H9 (cell line): ENCODE measurements around the gene ANKH. TPM values are rescaled to one million over a fixed set of nuclear protein-coding genes. Genes with fewer than 3 reads are reported as not detected.

ENCODE experiments used
- DNase-seq: peaks from one replicate; pipeline ENCODE4 v3.0.0-alpha.2; 2017
- H2AFZ ChIP-seq: one replicate; pipeline ENCODE4 v1.6.1; 2013; ENCODE audit warnings: mild to moderate bottlenecking, low read length, control low read depth, moderate library complexity
- H2AK5ac ChIP-seq: 2 replicates; pipeline ENCODE4 v1.6.1; 2013; ENCODE audit warnings: low read length, control low read depth, mixed read lengths; ENCODE audit not compliant: insufficient read length
- H2BK120ac ChIP-seq: one replicate; pipeline ENCODE4 v1.6.1; 2013; ENCODE audit warnings: low read depth, mild to moderate bottlenecking, low read length, control low read depth, inconsistent platforms; ENCODE audit not compliant: poor library complexity, severe bottlenecking
- H2BK12ac ChIP-seq: 2 replicates; pipeline ENCODE4 v1.6.1; 2013; ENCODE audit warnings: low read length, control low read depth, mixed read lengths, low read depth; ENCODE audit not compliant: insufficient read length
- H2BK15ac ChIP-seq: 2 replicates; pipeline ENCODE4 v1.6.1; 2013; ENCODE audit warnings: low read depth, low read length, control low read depth
- H2BK20ac ChIP-seq: one replicate; pipeline ENCODE4 v1.6.1; 2013; ENCODE audit warnings: low read depth, mild to moderate bottlenecking, low read length, control low read depth, inconsistent platforms; ENCODE audit not compliant: poor library complexity, severe bottlenecking
- H2BK5ac ChIP-seq: 2 replicates; pipeline ENCODE4 v1.6.1; 2013; ENCODE audit warnings: low read length, control low read depth, mixed read lengths; ENCODE audit not compliant: insufficient read length
- H3K14ac ChIP-seq: 2 replicates; pipeline ENCODE4 v1.6.1; 2013; ENCODE audit warnings: low read length, control low read depth; ENCODE audit not compliant: insufficient read depth
- H3K18ac ChIP-seq: 2 replicates; pipeline ENCODE4 v1.6.1; 2013; ENCODE audit warnings: low read depth, mild to moderate bottlenecking, mixed read lengths, low read length, control low read depth; ENCODE audit not compliant: insufficient read length
- H3K23ac ChIP-seq: 2 replicates; pipeline ENCODE4 v1.6.1; 2013; ENCODE audit warnings: low read length, control low read depth, mixed read lengths, low read depth; ENCODE audit not compliant: insufficient read length
- H3K23me2 ChIP-seq: 2 replicates; pipeline ENCODE4 v1.6.1; 2013; ENCODE audit warnings: low read depth, mild to moderate bottlenecking, mixed read lengths, low read length, control low read depth; ENCODE audit not compliant: insufficient read length, poor library complexity, severe bottlenecking
- H3K27ac ChIP-seq: 2 replicates; pipeline ENCODE4 v1.5.1; 2013; ENCODE audit warnings: low read length, control low read depth, mixed read lengths, low read depth; ENCODE audit not compliant: insufficient read length
- H3K27me3 ChIP-seq: 2 replicates; pipeline ENCODE4 v1.6.1; 2013; ENCODE audit warnings: low read length, control low read depth, inconsistent platforms; ENCODE audit not compliant: insufficient read depth
- H3K4ac ChIP-seq: 2 replicates; pipeline ENCODE4 v1.6.1; 2013; ENCODE audit warnings: low read depth, mild to moderate bottlenecking, control low read depth, inconsistent platforms, low read length, moderate library complexity
- H3K4me1 ChIP-seq: 2 replicates; pipeline ENCODE4 v1.6.1; 2013; ENCODE audit warnings: low read length, control low read depth, inconsistent platforms; ENCODE audit not compliant: insufficient read depth
- H3K4me2 ChIP-seq: 2 replicates; pipeline ENCODE4 v1.6.1; 2013; ENCODE audit warnings: low read length, control low read depth, mixed read lengths; ENCODE audit not compliant: insufficient read length, insufficient read depth
- H3K56ac ChIP-seq: 2 replicates; pipeline ENCODE4 v1.6.1; 2013; ENCODE audit warnings: low read depth, mild to moderate bottlenecking, mixed read lengths, low read length, control low read depth; ENCODE audit not compliant: insufficient read length
- H3K79me1 ChIP-seq: 2 replicates; pipeline ENCODE4 v1.6.1; 2013; ENCODE audit warnings: low read depth, mild to moderate bottlenecking, moderate library complexity, low read length, control low read depth, inconsistent platforms; ENCODE audit not compliant: insufficient read depth, poor library complexity, severe bottlenecking
- H3K79me2 ChIP-seq: 2 replicates; pipeline ENCODE4 v1.6.1; 2013; ENCODE audit warnings: low read length, control low read depth, inconsistent platforms; ENCODE audit not compliant: insufficient read depth
- H3K9ac ChIP-seq: 2 replicates; pipeline ENCODE4 v1.6.1; 2013; ENCODE audit warnings: low read length, control low read depth, mixed read lengths; ENCODE audit not compliant: insufficient read length; ENCODE audit errors: extremely low read depth
- H3K9me3 ChIP-seq: one replicate; pipeline ENCODE4 v1.6.1; 2013; ENCODE audit warnings: low read depth, low read length, inconsistent platforms; ENCODE audit not compliant: control insufficient read depth
- H3T11ph ChIP-seq: one replicate; pipeline ENCODE4 v1.6.1; 2013; ENCODE audit warnings: mild to moderate bottlenecking, low read length, control low read depth, inconsistent platforms
- H4K20me1 ChIP-seq: one replicate; pipeline ENCODE4 v1.6.1; 2013; ENCODE audit not compliant: control insufficient read depth, insufficient read length, insufficient read depth
- H4K5ac ChIP-seq: 2 replicates; pipeline ENCODE4 v1.6.1; 2013; ENCODE audit warnings: low read depth, mild to moderate bottlenecking, mixed read lengths, low read length, control low read depth; ENCODE audit not compliant: insufficient read length
- H4K8ac ChIP-seq: replicated peaks from 2 replicates; pipeline ENCODE4 v1.6.1; 2013; ENCODE audit warnings: low read length, control low read depth, mixed read lengths, low read depth; ENCODE audit not compliant: insufficient read length
- H4K91ac ChIP-seq: 2 replicates; pipeline ENCODE4 v1.6.1; 2013; ENCODE audit warnings: low read depth, mild to moderate bottlenecking, moderate library complexity, mixed read lengths, low read length, control low read depth; ENCODE audit not compliant: insufficient read length
- H3K27ac Mint-ChIP-seq, 3 experiments: 2 replicates in 2 of 3; 3 replicates in 1 of 3; pipeline ENCODE4 v1.8.0; 2020 to 2021; ENCODE audit warnings: mixed read lengths in 3 of 3, mild to moderate bottlenecking in 1 of 3, moderate library complexity in 1 of 3
- H3K27me3 Mint-ChIP-seq: 2 replicates; pipeline ENCODE4 v1.8.0; 2021; ENCODE audit warnings: low read depth, mild to moderate bottlenecking, moderate library complexity, mixed read lengths
- H3K36me3 Mint-ChIP-seq, 3 experiments: 2 replicates in 2 of 3; 3 replicates in 1 of 3; pipeline ENCODE4 v1.8.0; 2020 to 2021; ENCODE audit warnings: low read depth in 3 of 3, mixed read lengths in 3 of 3; ENCODE audit not compliant: insufficient read depth in 1 of 3
- H3K4me1 Mint-ChIP-seq, 2 experiments: 2 replicates each; pipeline ENCODE4 v1.8.0; 2020; ENCODE audit warnings: mixed read lengths in 2 of 2
- H3K4me3 Mint-ChIP-seq, 2 experiments: 2 replicates in 1 of 2; 3 replicates in 1 of 2; pipeline ENCODE4 v1.8.0; 2020 to 2021; ENCODE audit warnings: mild to moderate bottlenecking in 2 of 2, mixed read lengths in 2 of 2, moderate library complexity in 1 of 2
- H3K9me3 Mint-ChIP-seq, 2 experiments: 2 replicates in 1 of 2; 3 replicates in 1 of 2; pipeline ENCODE4 v1.8.0; 2020; ENCODE audit warnings: mild to moderate bottlenecking in 2 of 2, mixed read lengths in 2 of 2, moderate library complexity in 1 of 2
- CTCF ChIP-seq: fragments of 200-600 bp; sonication (generic); conservative IDR thresholded peaks from 3 replicates; pipeline ENCODE4 v1.8.0; 2021; ENCODE audit warnings: antibody characterized with exemption, mild to moderate bottlenecking
- WGBS: extraction: QIAGEN DNeasy Blood & Tissue Kit; methylation state at CpG from one replicate; pipeline ENCODE4 v1.1.7; 2013; ENCODE audit warnings: missing lambda C conversion rate, low lambda C conversion rate, mixed read lengths; ENCODE audit not compliant: insufficient read length; ENCODE audit errors: extremely low coverage; 5-methylcytosine and 5-hydroxymethylcytosine counted together
- total RNA-seq: library from RNA; stranded (reverse); gene quantifications from 2 replicates; pipeline ENCODE4 v1.2.1, GENCODE V29; 2021

Gene ANKH
- total RNA-seq, 1 experiment from 2014 or later, result 9.6 TPM

GRCh38 chr5:14868771-14869170 is 2.8 kb downstream of the ANKH start:
- Histone ChIP-seq H2BK15ac (no peak overlapping the region), H3K14ac (no peak overlapping the region), H3K23ac (no peak overlapping the region), H4K5ac (no peak overlapping the region), H4K8ac (no peak overlapping the region), H3K9ac (no peak overlapping the region), H3K9me3 (no peaks in the 10 kb centered on the region), H3K4me2 (no peak overlapping the region), H2BK20ac (no peak overlapping the region), H3K56ac (no peak overlapping the region), H3K27me3 (peaks cover 7% of the 10 kb centered on the region; the same call in 1 of the 2 replicates), H3K4ac (no peak overlapping the region), H3K79me1 (no peaks in the 10 kb centered on the region), H2AFZ (no peak overlapping the region), H4K91ac (no peak overlapping the region), H3K23me2 (peaks cover 11% of the 10 kb centered on the region), H3K79me2 (no peaks in the 10 kb centered on the region), H2BK12ac (no peak overlapping the region), H4K20me1 (no peaks in the 10 kb centered on the region), H2AK5ac (no peak overlapping the region), H3K18ac (no peak overlapping the region), H2BK120ac (no peak overlapping the region), H3T11ph (no peak overlapping the region), H2BK5ac (no peak overlapping the region), H3K4me1 (no peaks in the 10 kb centered on the region), H3K27ac (no peak overlapping the region)
- no peak for DNase-seq
- H3K27me3 Mint-ChIP-seq, result peaks cover 38% of the 10 kb centered on the region
- peaks cover 15 to 17% of the 10 kb centered on the region in 2 experiments for H3K4me1 Mint-ChIP-seq
- WGBS, result no CpG with 5 or more reads among the region's 7 CpGs
- H3K36me3 Mint-ChIP-seq, result no peaks in the 10 kb centered on the region
- no peaks in the 10 kb centered on the region for H3K9me3 Mint-ChIP-seq
- H3K4me3 Mint-ChIP-seq, result no peak overlapping the region
- no peak for TF ChIP-seq CTCF
- no peak overlapping the region for H3K27ac Mint-ChIP-seq
